ENCODE results near the gene IQCH. TPM values are rescaled to one million over a fixed set of nuclear protein-coding genes. Genes with fewer than 3 reads are reported as not detected.

Gene IQCH
- total and polyA plus RNA-seq, 12 donors = 0.67 to 7.3 (median 2.9) TPM

GRCh38 chr15:67307889-67308597 is 53.5 kb downstream of the IQCH start:
- H3K27ac ChIP-seq = no peak overlapping the region
- peaks cover 0 to 5% (median 0%) of the 10 kb centered on the region in 3 donors for H3K9me3 ChIP-seq (replicated peaks in 1 of 3)
- H3K4me1 ChIP-seq (replicated peaks in 1 of 2) = no peaks in the 10 kb centered on the region
- no peaks in the 10 kb centered on the region for H3K36me3 ChIP-seq (replicated peaks in 1 of 2)
- H3K4me3 ChIP-seq = no peak overlapping the region
- H3K27me3 ChIP-seq = no peaks in the 10 kb centered on the region
- DNase-seq = no peak
- intact Hi-C loops (cut with DNase I) = loop anchor here in 1 of 2 donors (10.0 kb wide), 1 partner anchor 363 kb away; no protein-coding TSS in a partner anchor
- no peak for TF ChIP-seq POLR2A (IDR thresholded peaks at IDR 0.05)
- TF ChIP-seq CTCF (IDR thresholded peaks at IDR 0.05) = no peak
- WGBS, 4 donors = 70 to 78% (median 74%) methylated on average over 4 of the region's 4 CpGs

- no peak for DNase-seq
- Histone ChIP-seq H3K27ac (no peak overlapping the region), H3K4me1 (replicated peaks in 1 of 2) (no peaks in the 10 kb centered on the region), H3K4me3 (no peak overlapping the region), H3K27me3 (no peaks in the 10 kb centered on the region), H3K9me3 (replicated peaks in 1 of 3) (no peaks in the 10 kb centered on the region), H3K36me3 (replicated peaks in 1 of 2) (no peaks in the 10 kb centered on the region)
- no peak for TF ChIP-seq POLR2A (IDR thresholded peaks at IDR 0.05)
- no peak for TF ChIP-seq CTCF (IDR thresholded peaks at IDR 0.05)
- intact Hi-C loops (cut with DNase I) = no loop called here
- WGBS, 4 donors = 95 to 100% (median 96%) methylated on average over 1 of the region's 1 CpG
Observed at GRCh38 chr15:67311731-67312130, 57.1 kb downstream of the IQCH start.

- no peak for DNase-seq
- Histone ChIP-seq H3K27me3 (no peaks in the 10 kb centered on the region), H3K9me3 (replicated peaks in 1 of 3) (no peaks in the 10 kb centered on the region), H3K4me1 (replicated peaks in 1 of 2) (no peaks in the 10 kb centered on the region), H3K27ac (no peak overlapping the region), H3K36me3 (replicated peaks in 1 of 2) (no peaks in the 10 kb centered on the region), H3K4me3 (no peak overlapping the region)
- 87 to 89% (median 87%) methylated on average over 3 of the region's 3 CpGs for WGBS, 4 donors
- intact Hi-C loops (cut with DNase I) = no loop called here
- TF ChIP-seq POLR2A (IDR thresholded peaks at IDR 0.05) = no peak
- TF ChIP-seq CTCF (IDR thresholded peaks at IDR 0.05) = no peak
Observed at GRCh38 chr15:67319961-67320360, 65.4 kb downstream of the IQCH start.

- H3K36me3 ChIP-seq (replicated peaks in 1 of 2) = no peaks in the 10 kb centered on the region
- DNase-seq = no peak
- intact Hi-C loops (cut with DNase I) = no loop called here
- H3K9me3 ChIP-seq (replicated peaks in 1 of 3) = no peaks in the 10 kb centered on the region
- no peaks in the 10 kb centered on the region for H3K27me3 ChIP-seq
- TF ChIP-seq POLR2A (IDR thresholded peaks at IDR 0.05) (no peak), CTCF (IDR thresholded peaks at IDR 0.05) (no peak)
- H3K4me1 ChIP-seq (replicated peaks in 1 of 2) = no peaks in the 10 kb centered on the region
- no peak overlapping the region for H3K27ac ChIP-seq
- no peak overlapping the region for H3K4me3 ChIP-seq
Observed at GRCh38 chr15:67321352-67321751, 66.8 kb downstream of the IQCH start.
